Left cardiac atrium (tissue), 4 donors: ENCODE data around the gene SH3TC1. TPM values are rescaled to one million over a fixed set of nuclear protein-coding genes. Genes with fewer than 3 reads are reported as not detected.
A peak's percentile ranks its signal among the peaks of the same experiment; 100 is the strongest.

Experiments
- ATAC-seq, 2 donors: fragments of 200-7000 bp; cut with Tn5 transposase; one replicate each; pipeline ENCODE4 v1.9.1; 2020; ENCODE audit warnings: mild to moderate bottlenecking in 2 of 2, moderate library complexity in 2 of 2
- DNase-seq: peaks from one replicate; pipeline ENCODE4 v3.0.0-alpha.2; 2020
- intact Hi-C, 2 donors: fragments of 100-400 bp; cut with DNase I; formaldehyde crosslinking; loops; one replicate each; pipeline versions ENCODE4 v1.14.1 to v1.15.1; 2022 to 2023
- total RNA-seq, 2 donors: library from RNA; stranded (reverse); fragmentation: NEBNext Ultra II Directional; extraction: Animal tissue kit (Norgen Biotek cat#: 25700); gene quantifications; one replicate each; pipeline ENCODE4 v1.2.1, GENCODE V29; 2021
- donor health status: DM: no; HTN: yes; CAD: no.
- donor health status: DM: no; HTN: yes; CAD: no; lungs with severe emphysema.
- donor health status: DM: yes; HTN: yes; CAD: no.
- donor health status: Dilated cardiomyopathy.

Gene SH3TC1
- total RNA-seq, 2 donors from 2014 or later, result 11.7 to 30.9 TPM

- no peak for ATAC-seq
- intact Hi-C loops, result no loop called here
- peak; percentile 14 for DNase-seq
Observed at GRCh38 chr4:8284391-8284790, 85.3 kb downstream of the SH3TC1 start.

GRCh38 chr4:8285143-8285975 lies 86.3 kb downstream of the SH3TC1 start:
- DNase-seq (peak; percentile 20), ATAC-seq (peak in 1 of 2 donors; percentile 16)
- intact Hi-C loops, result no loop called here

- intact Hi-C loops, result no loop called here
- ATAC-seq (peak; percentile 61 to 75), DNase-seq (peak; percentile 56)
Observed at GRCh38 chr4:8285976-8286718, 87.1 kb downstream of the SH3TC1 start.

GRCh38 chr4:8286719-8287342 lies 87.7 kb downstream of the SH3TC1 start:
- ATAC-seq, result no peak
- intact Hi-C loops, result no loop called here
- DNase-seq, result no peak

GRCh38 chr4:8287343-8288280 lies 88.5 kb downstream of the SH3TC1 start:
- ATAC-seq, result no peak
- intact Hi-C loops, result no loop called here
- DNase-seq, result peak; percentile 16

- no peak for ATAC-seq
- peak; percentile 12 for DNase-seq
- intact Hi-C loops, result no loop called here
Observed at GRCh38 chr4:8289151-8289750, 90.2 kb downstream of the SH3TC1 start.

- DNase-seq (peak; percentile 16), ATAC-seq (no peak)
- intact Hi-C loops, result no loop called here
Observed at GRCh38 chr4:8289956-8290700, 91.0 kb downstream of the SH3TC1 start.

GRCh38 chr4:8290701-8290970 lies 91.5 kb downstream of the SH3TC1 start:
- peak; percentile 13 for DNase-seq
- intact Hi-C loops, result no loop called here

More at GRCh38 chr4:8290701-8290970, 91.5 kb downstream of the SH3TC1 start:
- ATAC-seq, result no peak

Other genes starting within 250 kb of the SH3TC1 start
- 10 to 100 TPM; 14.3 to 23.1 TPM for gene ABLIM2, start 40.5 kb upstream of the SH3TC1 start, total RNA-seq
- gene HTRA3, start 70.5 kb downstream of the SH3TC1 start, total RNA-seq, result 10 to 100 TPM; 48.5 to 78.2 TPM
- 10 to 100 TPM; 32.8 to 66.1 TPM for gene ACOX3, start 241.4 kb downstream of the SH3TC1 start, total RNA-seq
- gene TRMT44, start 241.5 kb downstream of the SH3TC1 start, total RNA-seq, result 10 to 100 TPM in 1 of 2 donors, 1 to 10 TPM in 1; 8.8 to 13.6 TPM